Measurements from ENCODE around the gene ZNF385B. TPM values are rescaled to one million over a fixed set of nuclear protein-coding genes. Genes with fewer than 3 reads are reported as not detected.

ZNF385B gene
- total RNA-seq, 3 donors from 2014 or later = 3.4 to 8.8 (median 4.5) TPM

DNA sequence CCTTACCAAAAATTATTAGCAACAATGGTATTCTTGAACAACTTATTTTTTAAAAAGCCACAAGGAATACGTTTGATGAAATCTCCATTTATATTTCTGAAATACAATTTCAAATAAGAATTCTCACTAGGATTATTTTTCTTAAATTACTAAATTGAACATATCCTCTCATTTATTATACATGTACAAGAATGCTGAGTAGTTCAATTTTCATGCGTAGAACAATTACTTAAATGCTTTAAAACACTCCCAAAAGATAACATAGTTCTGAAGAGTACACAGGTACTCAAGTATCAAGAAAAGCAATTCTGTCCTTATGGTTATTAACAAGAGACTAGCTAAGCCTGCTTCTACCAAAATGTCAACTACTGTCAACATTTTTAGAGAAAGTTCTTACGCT, 268.1 kb downstream of the ZNF385B start:
- Histone ChIP-seq H3K9me3 (no peaks in the 10 kb centered on the region), H3K4me1 (no peaks in the 10 kb centered on the region), H3K4me3 (no peak overlapping the region), H3K27me3 (no peaks in the 10 kb centered on the region), H3K27ac (no peak overlapping the region), H3K36me3 (no peaks in the 10 kb centered on the region)
- DNase-seq (ENCODE audit: low spot score in 2 of 2) = no peak
- TF ChIP-seq POLR2A (IDR thresholded peaks at IDR 0.05) (no peak), POLR2AphosphoS5 (IDR thresholded peaks at IDR 0.05) (no peak)
- TF ChIP-seq, protein P1, sequence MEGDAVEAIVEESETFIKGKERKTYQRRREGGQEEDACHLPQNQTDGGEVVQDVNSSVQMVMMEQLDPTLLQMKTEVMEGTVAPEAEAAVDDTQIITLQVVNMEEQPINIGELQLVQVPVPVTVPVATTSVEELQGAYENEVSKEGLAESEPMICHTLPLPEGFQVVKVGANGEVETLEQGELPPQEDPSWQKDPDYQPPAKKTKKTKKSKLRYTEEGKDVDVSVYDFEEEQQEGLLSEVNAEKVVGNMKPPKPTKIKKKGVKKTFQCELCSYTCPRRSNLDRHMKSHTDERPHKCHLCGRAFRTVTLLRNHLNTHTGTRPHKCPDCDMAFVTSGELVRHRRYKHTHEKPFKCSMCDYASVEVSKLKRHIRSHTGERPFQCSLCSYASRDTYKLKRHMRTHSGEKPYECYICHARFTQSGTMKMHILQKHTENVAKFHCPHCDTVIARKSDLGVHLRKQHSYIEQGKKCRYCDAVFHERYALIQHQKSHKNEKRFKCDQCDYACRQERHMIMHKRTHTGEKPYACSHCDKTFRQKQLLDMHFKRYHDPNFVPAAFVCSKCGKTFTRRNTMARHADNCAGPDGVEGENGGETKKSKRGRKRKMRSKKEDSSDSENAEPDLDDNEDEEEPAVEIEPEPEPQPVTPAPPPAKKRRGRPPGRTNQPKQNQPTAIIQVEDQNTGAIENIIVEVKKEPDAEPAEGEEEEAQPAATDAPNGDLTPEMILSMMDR (IDR thresholded peaks at IDR 0.05) = no peak
- intact Hi-C loops (cut with DNase I; ENCODE audit: low total_unique reads) = no loop called here

GRCh38 chr2:179592167-179592936, 269.1 kb downstream of the ZNF385B start:
- no peak overlapping the region for H3K4me3 ChIP-seq
- no peaks in the 10 kb centered on the region for H3K4me1 ChIP-seq
- TF ChIP-seq POLR2A (IDR thresholded peaks at IDR 0.05) (no peak), POLR2AphosphoS5 (IDR thresholded peaks at IDR 0.05) (no peak)
- TF ChIP-seq, protein P1 (IDR thresholded peaks at IDR 0.05) = no peak
- H3K27ac ChIP-seq = no peak overlapping the region
- intact Hi-C loops (cut with DNase I; ENCODE audit: low total_unique reads) = no loop called here
- H3K36me3 ChIP-seq = no peaks in the 10 kb centered on the region
- DNase-seq (ENCODE audit: low spot score in 2 of 2) = no peak
- no peaks in the 10 kb centered on the region for H3K27me3 ChIP-seq
- H3K9me3 ChIP-seq = no peaks in the 10 kb centered on the region

DNA sequence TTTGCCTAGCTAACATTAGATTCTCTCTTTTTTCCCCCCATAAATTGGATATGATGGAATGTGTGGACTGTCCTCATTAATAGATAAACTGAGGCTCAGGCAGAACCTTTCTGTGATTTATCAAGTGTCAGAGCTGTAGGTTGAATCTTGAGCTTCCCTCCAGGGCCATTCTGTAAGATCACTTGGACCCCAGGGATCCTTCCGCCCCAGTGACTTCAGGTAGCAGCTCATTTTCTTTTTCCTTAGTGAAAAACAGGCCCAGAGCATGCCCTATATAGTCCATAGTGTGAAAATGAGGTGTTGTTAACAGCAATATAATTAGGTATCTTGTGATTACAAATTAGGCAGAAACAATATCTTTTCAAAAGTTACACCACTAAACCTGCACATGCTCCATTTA, 269.7 kb downstream of the ZNF385B start:
- no peak overlapping the region for H3K4me3 ChIP-seq
- no peaks in the 10 kb centered on the region for H3K36me3 ChIP-seq
- H3K27ac ChIP-seq = no peak overlapping the region
- H3K27me3 ChIP-seq = no peaks in the 10 kb centered on the region
- no peak for DNase-seq (ENCODE audit: low spot score in 2 of 2)
- TF ChIP-seq POLR2A (IDR thresholded peaks at IDR 0.05) (no peak), POLR2AphosphoS5 (IDR thresholded peaks at IDR 0.05) (no peak)
- TF ChIP-seq, protein P1 (IDR thresholded peaks at IDR 0.05) = no peak
- intact Hi-C loops (cut with DNase I; ENCODE audit: low total_unique reads) = no loop called here
- no peaks in the 10 kb centered on the region for H3K4me1 ChIP-seq
- H3K9me3 ChIP-seq = no peaks in the 10 kb centered on the region

DNA sequence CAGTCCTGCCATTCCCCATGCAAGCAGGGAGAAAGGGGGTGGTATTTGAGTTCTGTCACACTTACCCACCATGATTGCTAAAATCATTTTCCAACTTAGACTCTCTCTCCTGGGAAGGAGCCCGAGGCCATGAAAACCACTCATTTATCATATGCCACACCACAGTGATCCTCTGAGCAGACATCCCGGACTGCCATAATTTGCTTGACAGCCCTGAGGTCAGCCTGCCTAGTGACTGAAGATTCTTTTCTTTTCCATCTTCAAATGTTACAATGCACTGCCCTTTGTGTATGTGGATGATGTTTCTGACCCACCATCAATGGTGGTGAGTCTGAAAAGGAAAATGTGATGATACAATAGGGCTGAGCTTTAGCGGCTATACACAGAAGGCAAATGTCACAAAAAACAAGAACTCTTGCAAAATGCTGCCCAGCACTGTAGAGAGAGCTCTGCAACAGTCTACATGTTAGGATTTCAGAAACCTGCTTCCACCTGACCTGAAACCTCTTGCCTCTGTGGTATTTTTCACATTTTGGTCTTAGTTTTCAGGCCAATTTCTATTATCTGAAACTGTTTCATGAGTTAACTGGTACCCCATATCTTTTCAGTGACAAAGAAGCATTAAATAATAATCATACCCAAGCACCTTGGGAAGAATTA, 272.8 kb downstream of the ZNF385B start:
- Histone ChIP-seq H3K4me1 (no peaks in the 10 kb centered on the region), H3K36me3 (no peaks in the 10 kb centered on the region), H3K9me3 (no peaks in the 10 kb centered on the region), H3K4me3 (no peak overlapping the region), H3K27ac (no peak overlapping the region), H3K27me3 (no peaks in the 10 kb centered on the region)
- intact Hi-C loops (cut with DNase I; ENCODE audit: low total_unique reads) = no loop called here
- TF ChIP-seq POLR2A (IDR thresholded peaks at IDR 0.05) (no peak), POLR2AphosphoS5 (IDR thresholded peaks at IDR 0.05) (no peak)
- TF ChIP-seq, protein P1 (IDR thresholded peaks at IDR 0.05) = no peak
- no peak for DNase-seq (ENCODE audit: low spot score in 2 of 2)

DNA sequence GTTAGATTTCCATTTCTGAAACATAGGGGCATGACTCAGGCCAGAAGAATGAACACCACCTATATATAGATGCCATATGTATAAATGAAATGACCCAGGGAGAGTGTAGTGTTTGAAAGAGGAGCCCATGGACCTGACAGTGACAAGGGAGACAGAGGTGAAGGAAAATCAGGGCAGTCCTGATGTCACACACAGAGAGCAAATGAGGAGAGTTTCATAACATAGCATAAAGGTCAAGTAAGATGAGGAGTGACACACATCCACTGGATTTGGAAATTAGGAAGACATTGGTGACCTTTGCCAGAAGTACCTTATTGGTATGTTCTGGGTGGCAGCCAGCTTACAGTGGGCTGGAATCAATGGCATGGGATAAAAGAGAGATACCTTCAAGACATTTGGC, 276.7 kb downstream of the ZNF385B start:
- H3K27me3 ChIP-seq = no peaks in the 10 kb centered on the region
- DNase-seq (ENCODE audit: low spot score in 2 of 2) = no peak
- no peaks in the 10 kb centered on the region for H3K36me3 ChIP-seq
- no peaks in the 10 kb centered on the region for H3K9me3 ChIP-seq
- H3K27ac ChIP-seq = no peak overlapping the region
- intact Hi-C loops (cut with DNase I; ENCODE audit: low total_unique reads) = no loop called here
- TF ChIP-seq POLR2AphosphoS5 (IDR thresholded peaks at IDR 0.05) = no peak
- H3K4me1 ChIP-seq = no peaks in the 10 kb centered on the region
- no peak overlapping the region for H3K4me3 ChIP-seq
